ENCODE results near the gene KIF11. TPM values are rescaled to one million over a fixed set of nuclear protein-coding genes. Genes with fewer than 3 reads are reported as not detected.
"Not testable (repeated sequence)": the region's sequence is repeated elsewhere in the genome, so short reads cannot be mapped to it uniquely, and the experiment has no call there.

The KIF11 gene
- total RNA-seq, 1 experiment from 2014 or later: 14.1 TPM

DNA sequence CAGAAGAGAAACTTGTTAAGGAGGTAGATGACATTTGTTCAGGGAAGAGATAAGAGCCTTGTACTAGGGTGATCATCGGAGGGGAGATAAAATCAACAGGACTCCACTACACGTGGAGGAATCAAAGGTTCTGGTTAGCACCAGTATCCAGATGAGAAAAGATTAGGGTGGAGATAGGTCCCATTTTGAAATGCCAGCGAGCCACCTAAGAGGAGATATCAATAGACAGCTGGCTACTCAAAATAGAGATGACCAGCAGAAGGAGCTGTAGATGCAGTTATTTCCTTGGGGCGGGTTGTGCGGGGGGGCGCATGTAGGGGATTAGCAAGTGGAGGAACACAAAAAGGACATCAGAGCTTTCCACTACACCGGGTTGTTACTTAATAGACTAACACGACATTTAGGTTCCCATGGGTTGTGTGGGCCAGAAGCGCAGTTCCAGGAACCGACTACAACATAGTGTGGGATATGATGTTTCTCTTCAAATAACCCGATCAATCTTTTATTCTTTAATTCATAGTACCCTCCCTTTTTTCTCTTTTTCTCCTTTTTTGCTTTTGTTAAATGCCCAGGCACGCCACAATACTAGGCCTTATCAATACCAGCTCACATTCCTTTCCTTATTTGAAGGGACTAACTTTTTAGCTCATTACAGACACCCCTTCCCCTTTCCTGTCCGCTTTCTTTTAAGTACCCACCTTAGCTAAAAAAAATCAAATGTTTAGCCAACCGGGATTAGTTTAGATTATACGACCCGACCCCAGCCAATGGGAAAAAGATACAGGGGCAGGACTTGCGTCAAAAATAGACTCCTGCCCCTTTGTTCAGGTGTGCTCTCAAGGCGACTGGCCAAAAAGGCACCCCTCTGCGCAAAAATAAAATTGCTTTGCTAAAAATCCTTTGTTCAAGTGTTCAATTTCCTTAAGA, 2.0 kb upstream of the KIF11 start:
- no peak for DNase-seq (ENCODE audit: low spot score)

GRCh38 chr10:92591550-92592022, 1.3 kb upstream of the KIF11 start:
- peak; percentile 95 for DNase-seq (ENCODE audit: low spot score)

DNA sequence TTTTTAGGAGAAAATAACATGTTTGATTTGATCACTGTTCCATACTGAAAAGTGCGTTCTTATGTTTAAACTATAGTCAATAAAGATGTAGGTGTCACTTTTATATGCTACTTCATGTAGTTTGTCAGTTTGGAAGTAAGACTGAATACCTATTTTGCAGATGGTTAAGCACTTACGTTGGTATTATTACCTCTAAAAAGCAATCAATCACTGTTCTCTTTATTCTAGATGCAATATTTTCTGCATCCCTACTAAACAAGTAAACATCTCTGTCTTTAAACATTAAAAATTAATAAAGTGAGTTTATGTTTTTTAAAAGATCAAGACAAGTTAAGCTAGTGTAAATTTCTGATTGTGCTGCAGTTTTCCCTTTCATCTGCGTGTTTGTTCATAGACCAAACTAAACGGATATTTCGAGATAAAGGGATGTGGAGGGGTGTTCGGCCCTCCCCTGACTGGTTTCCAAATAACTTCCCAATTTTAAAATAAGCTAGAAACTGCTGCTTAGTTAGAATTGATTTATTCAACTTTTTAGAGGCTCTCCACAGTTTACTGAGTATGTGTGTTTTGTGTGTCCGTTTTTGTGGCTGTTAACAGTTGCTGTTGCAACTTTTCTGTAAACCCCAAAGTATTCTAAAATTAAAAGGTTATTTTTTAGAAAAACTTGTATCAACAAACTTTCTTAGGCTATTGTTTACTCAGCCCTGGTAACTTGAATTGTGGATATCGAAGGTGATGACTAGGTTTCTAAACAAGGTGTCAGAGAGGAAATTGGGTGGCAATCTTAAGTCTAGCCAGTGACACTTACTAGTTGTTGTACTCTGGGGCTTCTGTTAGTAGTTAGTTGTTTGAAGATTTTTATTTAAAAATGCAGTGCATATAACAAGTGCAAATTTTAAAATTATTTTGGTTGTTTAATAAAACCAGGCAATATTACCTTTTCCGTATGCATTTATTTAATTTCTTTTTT, 974 bp downstream of the KIF11 start:
- DNase-seq (ENCODE audit: low spot score): peak; percentile 53

DNA sequence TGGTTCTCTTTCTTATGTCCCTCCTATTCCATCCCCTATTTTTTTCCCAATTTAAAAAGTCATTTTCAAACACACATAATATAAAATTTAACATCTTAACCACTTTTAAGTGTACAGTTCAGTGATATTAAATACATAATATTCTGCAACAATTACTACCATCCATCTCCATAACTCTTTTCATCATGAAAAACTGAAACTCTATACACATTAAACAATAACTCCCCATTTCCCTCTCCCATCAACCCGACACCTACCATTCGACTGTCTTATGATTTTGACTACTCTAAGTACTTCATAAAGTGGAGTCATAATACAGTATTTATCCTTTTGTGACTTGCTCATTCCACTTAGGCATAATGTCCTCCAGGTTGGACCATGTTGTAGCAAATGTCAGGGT, 2.6 kb downstream of the KIF11 start:
- DNase-seq (ENCODE audit: low spot score): no peak

GRCh38 chr10:92598321-92598720, 5.4 kb downstream of the KIF11 start:
- DNase-seq (ENCODE audit: low spot score): no peak

- no peak for DNase-seq (ENCODE audit: low spot score)
Measured at GRCh38 chr10:92604841-92605240, 11.9 kb downstream of the KIF11 start.

DNA sequence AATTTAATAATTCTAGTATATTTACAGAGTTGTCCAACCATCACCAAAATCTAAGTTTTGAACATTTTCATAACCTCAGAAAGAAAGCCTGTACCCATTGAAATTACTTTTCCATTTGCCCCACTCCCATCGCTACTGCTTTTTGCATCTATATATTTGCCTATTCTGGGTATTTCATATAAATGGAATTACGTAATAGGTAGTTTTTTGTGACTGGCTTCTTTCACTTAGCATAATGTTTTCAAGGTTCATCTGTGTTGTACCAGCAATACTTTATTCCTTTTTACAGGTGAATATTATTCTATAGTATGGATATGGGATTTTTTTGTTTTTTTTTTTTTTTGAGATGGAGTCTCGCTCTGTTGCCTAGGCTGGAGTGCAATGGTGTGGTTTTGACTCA, 22.6 kb downstream of the KIF11 start:
- DNase-seq (ENCODE audit: low spot score): no peak

- no peak for DNase-seq (ENCODE audit: low spot score)
Measured at GRCh38 chr10:92619368-92619767, 26.4 kb downstream of the KIF11 start.

- no peak for DNase-seq (ENCODE audit: low spot score)
Measured at GRCh38 chr10:92627845-92628480, 35.0 kb downstream of the KIF11 start.

- no peak for DNase-seq (ENCODE audit: low spot score)
Measured at GRCh38 chr10:92629945-92630344, 37.0 kb downstream of the KIF11 start.

GRCh38 chr10:92638037-92638436, 45.1 kb downstream of the KIF11 start:
- no peak for DNase-seq (ENCODE audit: low spot score)

GRCh38 chr10:92640107-92640506, 47.2 kb downstream of the KIF11 start:
- no peak for DNase-seq (ENCODE audit: low spot score)

DNA sequence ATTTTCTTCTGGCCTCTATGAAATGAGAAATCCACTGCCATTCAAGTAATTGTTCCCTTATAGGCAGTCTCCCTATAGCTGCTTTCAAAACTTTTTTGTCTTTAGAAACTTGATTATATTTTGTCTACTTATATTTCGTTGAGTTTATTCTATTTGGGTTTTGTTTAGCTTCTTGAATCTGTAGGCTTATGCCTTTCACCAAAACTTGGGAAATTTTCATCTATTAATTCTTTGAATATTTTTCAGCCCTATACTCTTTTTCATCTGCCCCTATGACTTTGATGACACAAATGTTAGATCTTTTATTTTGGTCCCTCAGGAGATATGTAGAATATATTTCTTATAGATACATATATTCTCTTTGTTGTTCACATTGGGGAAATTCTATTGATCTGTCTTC, 48.6 kb downstream of the KIF11 start:
- no peak for DNase-seq (ENCODE audit: low spot score)

DNA sequence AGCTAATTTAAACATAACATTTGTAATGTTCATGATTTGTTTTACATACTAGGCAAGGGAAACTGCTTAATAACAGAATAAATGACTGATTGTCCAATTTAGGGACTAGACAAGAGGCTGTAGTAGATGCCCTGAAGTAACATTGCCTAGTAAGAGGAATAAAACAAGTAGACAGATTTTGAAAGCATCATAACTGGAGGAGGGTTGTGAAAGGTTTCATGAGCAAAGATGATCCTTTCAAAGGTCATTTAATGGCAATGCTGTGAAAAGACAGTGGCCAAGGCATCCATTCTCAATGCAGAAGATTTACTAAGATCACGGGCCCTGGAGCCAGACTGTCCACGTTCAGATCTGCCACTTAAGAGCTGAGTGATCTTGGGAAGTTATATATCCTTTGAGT, 52.0 kb downstream of the KIF11 start:
- no peak for DNase-seq (ENCODE audit: low spot score)

DNA sequence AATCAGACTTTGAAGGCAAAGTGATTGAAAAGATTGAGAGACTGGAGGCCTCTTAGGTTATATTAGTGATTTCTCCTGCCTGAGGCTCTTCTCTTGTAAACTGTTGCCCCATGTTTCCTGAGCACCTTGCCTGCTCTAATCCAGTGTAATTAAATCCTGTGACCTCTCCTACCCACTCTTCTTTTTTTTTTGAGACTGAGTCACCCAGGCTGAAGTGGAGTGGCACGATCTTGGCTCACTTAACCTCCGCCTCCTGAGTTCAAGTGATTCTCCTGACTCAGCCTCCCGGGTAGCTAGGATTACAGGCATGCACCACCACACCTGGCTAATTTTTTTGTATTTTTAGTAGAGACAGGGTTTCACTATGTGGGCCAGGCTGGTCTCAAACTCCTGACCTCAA, 57.9 kb downstream of the KIF11 start:
- not testable (repeated sequence) for DNase-seq (ENCODE audit: low spot score)

GRCh38 chr10:92655426-92655825, 62.5 kb downstream of the KIF11 start:
- DNase-seq (ENCODE audit: low spot score): no peak

DNA sequence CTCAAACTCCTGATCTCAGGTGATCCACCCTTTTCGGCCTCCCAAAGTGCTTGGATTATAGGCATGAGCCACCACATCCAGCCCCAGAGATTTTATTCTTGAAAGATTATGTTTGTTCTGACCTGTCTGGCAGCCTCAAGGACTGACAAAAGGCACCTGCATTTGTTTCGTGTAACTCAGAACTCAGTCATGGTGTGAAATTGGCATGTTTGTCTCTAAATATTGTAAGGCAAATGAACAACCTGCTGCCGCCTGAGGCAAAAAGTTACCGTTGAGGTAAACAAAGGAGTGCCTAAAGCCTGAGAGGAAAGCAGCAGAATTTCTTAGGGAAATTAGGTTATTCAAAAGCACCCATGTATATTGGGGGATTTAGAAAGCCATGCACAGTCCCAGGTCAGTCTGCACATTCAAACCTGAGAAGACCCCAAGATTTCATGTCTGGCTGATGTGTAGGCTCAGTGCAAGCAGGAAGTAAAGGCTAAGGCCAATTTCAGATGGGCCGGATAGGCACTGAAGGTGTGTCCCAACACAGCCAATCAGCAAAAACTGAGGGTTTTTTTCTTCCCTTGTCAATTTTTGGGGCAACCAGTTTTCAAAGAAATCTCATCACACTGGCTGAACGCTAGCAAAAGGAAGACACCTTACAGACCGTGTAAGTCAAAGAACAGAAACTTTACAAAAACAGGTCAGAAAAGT, 63.5 kb downstream of the KIF11 start:
- DNase-seq (ENCODE audit: low spot score): no peak

- DNase-seq (ENCODE audit: low spot score): no peak
Measured at GRCh38 chr10:92657024-92657423, 64.1 kb downstream of the KIF11 start.

- DNase-seq (ENCODE audit: low spot score): no peak
Measured at GRCh38 chr10:92662848-92663247, 69.9 kb downstream of the KIF11 start.

GRCh38 chr10:92664322-92664721, 71.4 kb downstream of the KIF11 start:
- no peak for DNase-seq (ENCODE audit: low spot score)

- no peak for DNase-seq (ENCODE audit: low spot score)
Measured at GRCh38 chr10:92667078-92667477, 74.1 kb downstream of the KIF11 start.
